Measurements from ENCODE around the gene UACA. TPM values are rescaled to one million over a fixed set of nuclear protein-coding genes. Genes with fewer than 3 reads are reported as not detected.
"Not testable (repeated sequence)": the region's sequence is repeated elsewhere in the genome, so short reads cannot be mapped to it uniquely, and the experiment has no call there.

The UACA gene
- polyA plus RNA-seq, 2 donors = 27.1 to 83.5 TPM

GRCh38 chr15:70741677-70742293 lies 21.6 kb downstream of the UACA start:
- Histone ChIP-seq H3K27ac (ENCODE audit: low read depth in 2 of 2, low read length in 1 of 2) (no peak overlapping the region), H3K4me3 (ENCODE audit: low read depth in 1 of 2, low read length in 2 of 2) (no peak overlapping the region), H3K36me3 (ENCODE audit: control insufficient read depth in 2 of 2, insufficient read depth in 2 of 2, low read length in 1 of 2) (no peaks in the 10 kb centered on the region), H3K27me3 (ENCODE audit: control insufficient read depth in 1 of 2, insufficient read depth in 2 of 2, low read length in 2 of 2) (no peaks in the 10 kb centered on the region), H3K4me1 (ENCODE audit: control insufficient read depth in 2 of 2, insufficient read depth in 2 of 2, low read length in 1 of 2) (peaks cover 0 to 3% of the 10 kb centered on the region in 2 donors), H3K9me3 (ENCODE audit: control insufficient read depth in 2 of 2, insufficient read depth in 1 of 2, low read depth in 1 of 2, low read length in 1 of 2) (no peaks in the 10 kb centered on the region)
- WGBS, 2 donors = 40 to 43% methylated on average over 2 of the region's 2 CpGs

GRCh38 chr15:70741107-70741531 lies 22.2 kb downstream of the UACA start:
- Histone ChIP-seq H3K9me3 (ENCODE audit: control insufficient read depth in 2 of 2, insufficient read depth in 1 of 2, low read depth in 1 of 2, low read length in 1 of 2) (no peaks in the 10 kb centered on the region), H3K4me1 (ENCODE audit: control insufficient read depth in 2 of 2, insufficient read depth in 2 of 2, low read length in 1 of 2) (peaks cover 0 to 3% of the 10 kb centered on the region in 2 donors), H3K36me3 (ENCODE audit: control insufficient read depth in 2 of 2, insufficient read depth in 2 of 2, low read length in 1 of 2) (no peaks in the 10 kb centered on the region), H3K27ac (ENCODE audit: low read depth in 2 of 2, low read length in 1 of 2) (peak overlapping the region; percentile 71 to 84), H3K4me3 (ENCODE audit: low read depth in 1 of 2, low read length in 2 of 2) (no peak overlapping the region), H3K27me3 (ENCODE audit: control insufficient read depth in 1 of 2, insufficient read depth in 2 of 2, low read length in 2 of 2) (no peaks in the 10 kb centered on the region)
- 20% methylated on average over 1 of the region's 1 CpG for WGBS, 2 donors

- not testable (repeated sequence) for H3K9me3 ChIP-seq (ENCODE audit: control insufficient read depth in 2 of 2, insufficient read depth in 1 of 2, low read depth in 1 of 2, low read length in 1 of 2); H3K4me3 ChIP-seq (ENCODE audit: low read depth in 1 of 2, low read length in 2 of 2); H3K27me3 ChIP-seq (ENCODE audit: control insufficient read depth in 1 of 2, insufficient read depth in 2 of 2, low read length in 2 of 2); H3K4me1 ChIP-seq (ENCODE audit: control insufficient read depth in 2 of 2, insufficient read depth in 2 of 2, low read length in 1 of 2); H3K27ac ChIP-seq (ENCODE audit: low read depth in 2 of 2, low read length in 1 of 2); H3K36me3 ChIP-seq (ENCODE audit: control insufficient read depth in 2 of 2, insufficient read depth in 2 of 2, low read length in 1 of 2)
- WGBS, 2 donors = 89 to 98% methylated on average over 2 of the region's 3 CpGs
Observed at GRCh38 chr15:70735040-70735439, 28.3 kb downstream of the UACA start.

GRCh38 chr15:70729164-70729563 lies 34.2 kb downstream of the UACA start:
- Histone ChIP-seq H3K27ac (ENCODE audit: low read depth in 2 of 2, low read length in 1 of 2) (no peak overlapping the region), H3K36me3 (ENCODE audit: control insufficient read depth in 2 of 2, insufficient read depth in 2 of 2, low read length in 1 of 2) (no peaks in the 10 kb centered on the region)

GRCh38 chr15:70726753-70727152 lies 36.6 kb downstream of the UACA start:
- Histone ChIP-seq H3K4me3 (ENCODE audit: low read depth in 1 of 2, low read length in 2 of 2) (no peak overlapping the region), H3K27ac (ENCODE audit: low read depth in 2 of 2, low read length in 1 of 2) (no peak overlapping the region), H3K27me3 (ENCODE audit: control insufficient read depth in 1 of 2, insufficient read depth in 2 of 2, low read length in 2 of 2) (no peaks in the 10 kb centered on the region), H3K36me3 (ENCODE audit: control insufficient read depth in 2 of 2, insufficient read depth in 2 of 2, low read length in 1 of 2) (no peaks in the 10 kb centered on the region), H3K4me1 (ENCODE audit: control insufficient read depth in 2 of 2, insufficient read depth in 2 of 2, low read length in 1 of 2) (no peaks in the 10 kb centered on the region), H3K9me3 (ENCODE audit: control insufficient read depth in 2 of 2, insufficient read depth in 1 of 2, low read depth in 1 of 2, low read length in 1 of 2) (no peaks in the 10 kb centered on the region)
- WGBS, 2 donors = 73 to 76% methylated on average over 1 of the region's 1 CpG

More at GRCh38 chr15:70729164-70729563, 34.2 kb downstream of the UACA start:
- Histone ChIP-seq H3K4me3 (ENCODE audit: low read depth in 1 of 2, low read length in 2 of 2) (no peak overlapping the region), H3K4me1 (ENCODE audit: control insufficient read depth in 2 of 2, insufficient read depth in 2 of 2, low read length in 1 of 2) (no peaks in the 10 kb centered on the region), H3K27me3 (ENCODE audit: control insufficient read depth in 1 of 2, insufficient read depth in 2 of 2, low read length in 2 of 2) (no peaks in the 10 kb centered on the region), H3K9me3 (ENCODE audit: control insufficient read depth in 2 of 2, insufficient read depth in 1 of 2, low read depth in 1 of 2, low read length in 1 of 2) (no peaks in the 10 kb centered on the region)
- WGBS, 2 donors = 97 to 99% methylated on average over 5 of the region's 5 CpGs

GRCh38 chr15:70723927-70724326 lies 39.4 kb downstream of the UACA start:
- 85 to 92% methylated on average over 2 of the region's 2 CpGs for WGBS, 2 donors
- H3K4me1 ChIP-seq (ENCODE audit: control insufficient read depth in 2 of 2, insufficient read depth in 2 of 2, low read length in 1 of 2) = no peaks in the 10 kb centered on the region
- no peak overlapping the region for H3K4me3 ChIP-seq (ENCODE audit: low read depth in 1 of 2, low read length in 2 of 2)
- no peak overlapping the region for H3K27ac ChIP-seq (ENCODE audit: low read depth in 2 of 2, low read length in 1 of 2)
- H3K27me3 ChIP-seq (ENCODE audit: control insufficient read depth in 1 of 2, insufficient read depth in 2 of 2, low read length in 2 of 2) = no peaks in the 10 kb centered on the region
- H3K9me3 ChIP-seq (ENCODE audit: control insufficient read depth in 2 of 2, insufficient read depth in 1 of 2, low read depth in 1 of 2, low read length in 1 of 2) = no peaks in the 10 kb centered on the region
- H3K36me3 ChIP-seq (ENCODE audit: control insufficient read depth in 2 of 2, insufficient read depth in 2 of 2, low read length in 1 of 2) = no peaks in the 10 kb centered on the region

GRCh38 chr15:70723122-70723422 lies 40.3 kb downstream of the UACA start:
- Histone ChIP-seq H3K27me3 (ENCODE audit: control insufficient read depth in 1 of 2, insufficient read depth in 2 of 2, low read length in 2 of 2) (no peaks in the 10 kb centered on the region), H3K4me1 (ENCODE audit: control insufficient read depth in 2 of 2, insufficient read depth in 2 of 2, low read length in 1 of 2) (no peaks in the 10 kb centered on the region), H3K9me3 (ENCODE audit: control insufficient read depth in 2 of 2, insufficient read depth in 1 of 2, low read depth in 1 of 2, low read length in 1 of 2) (no peaks in the 10 kb centered on the region), H3K36me3 (ENCODE audit: control insufficient read depth in 2 of 2, insufficient read depth in 2 of 2, low read length in 1 of 2) (no peaks in the 10 kb centered on the region), H3K27ac (ENCODE audit: low read depth in 2 of 2, low read length in 1 of 2) (no peak overlapping the region), H3K4me3 (ENCODE audit: low read depth in 1 of 2, low read length in 2 of 2) (no peak overlapping the region)
- 76 to 84% methylated on average over 5 of the region's 5 CpGs for WGBS, 2 donors

- WGBS, 2 donors = 77 to 83% methylated on average over 3 of the region's 3 CpGs
- no peak overlapping the region for H3K27ac ChIP-seq (ENCODE audit: low read depth in 2 of 2, low read length in 1 of 2)
- no peaks in the 10 kb centered on the region for H3K9me3 ChIP-seq (ENCODE audit: control insufficient read depth in 2 of 2, insufficient read depth in 1 of 2, low read depth in 1 of 2, low read length in 1 of 2)
- H3K4me1 ChIP-seq (ENCODE audit: control insufficient read depth in 2 of 2, insufficient read depth in 2 of 2, low read length in 1 of 2) = no peaks in the 10 kb centered on the region
- no peaks in the 10 kb centered on the region for H3K27me3 ChIP-seq (ENCODE audit: control insufficient read depth in 1 of 2, insufficient read depth in 2 of 2, low read length in 2 of 2)
- H3K36me3 ChIP-seq (ENCODE audit: control insufficient read depth in 2 of 2, insufficient read depth in 2 of 2, low read length in 1 of 2) = no peaks in the 10 kb centered on the region
- no peak overlapping the region for H3K4me3 ChIP-seq (ENCODE audit: low read depth in 1 of 2, low read length in 2 of 2)
Observed at GRCh38 chr15:70722266-70723121, 40.9 kb downstream of the UACA start.

- WGBS, 2 donors = 80 to 92% methylated on average over 3 of the region's 3 CpGs
- no peak overlapping the region for H3K27ac ChIP-seq (ENCODE audit: low read depth in 2 of 2, low read length in 1 of 2)
- H3K4me1 ChIP-seq (ENCODE audit: control insufficient read depth in 2 of 2, insufficient read depth in 2 of 2, low read length in 1 of 2) = peaks cover 0 to 2% of the 10 kb centered on the region in 2 donors
Observed at GRCh38 chr15:70720228-70721016, 42.9 kb downstream of the UACA start.

More at GRCh38 chr15:70720228-70721016, 42.9 kb downstream of the UACA start:
- Histone ChIP-seq H3K27me3 (ENCODE audit: control insufficient read depth in 1 of 2, insufficient read depth in 2 of 2, low read length in 2 of 2) (no peaks in the 10 kb centered on the region), H3K36me3 (ENCODE audit: control insufficient read depth in 2 of 2, insufficient read depth in 2 of 2, low read length in 1 of 2) (no peaks in the 10 kb centered on the region), H3K9me3 (ENCODE audit: control insufficient read depth in 2 of 2, insufficient read depth in 1 of 2, low read depth in 1 of 2, low read length in 1 of 2) (no peaks in the 10 kb centered on the region), H3K4me3 (ENCODE audit: low read depth in 1 of 2, low read length in 2 of 2) (no peak overlapping the region)

Measured in esophagus (tissue), 2 donors.